Measurements from ENCODE around the gene HMGB3.

DNA sequence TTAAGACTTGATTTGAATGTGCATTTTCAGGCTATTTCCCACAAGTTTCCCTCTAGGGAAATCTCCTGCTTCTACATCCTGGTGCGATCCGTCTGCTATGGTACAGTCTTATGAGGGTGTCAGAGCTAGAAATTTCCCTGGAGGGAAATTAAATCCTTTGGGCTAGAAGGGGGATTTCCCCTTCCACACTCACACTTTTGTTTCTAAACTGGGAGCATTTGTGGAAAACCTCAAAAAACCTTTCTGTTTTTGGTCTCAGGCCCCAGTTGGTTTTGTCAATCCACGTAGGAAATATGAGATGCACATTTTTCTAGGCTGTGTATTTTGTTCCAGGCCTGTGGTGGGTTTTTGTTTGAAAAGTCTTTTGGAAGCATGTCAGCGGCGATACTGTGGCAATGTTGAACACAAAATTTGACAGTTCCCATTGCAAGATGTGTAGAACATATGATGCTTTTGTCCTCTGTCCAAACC, 17.8 kb downstream of the HMGB3 start:
- TF ChIP-seq, protein P1, sequence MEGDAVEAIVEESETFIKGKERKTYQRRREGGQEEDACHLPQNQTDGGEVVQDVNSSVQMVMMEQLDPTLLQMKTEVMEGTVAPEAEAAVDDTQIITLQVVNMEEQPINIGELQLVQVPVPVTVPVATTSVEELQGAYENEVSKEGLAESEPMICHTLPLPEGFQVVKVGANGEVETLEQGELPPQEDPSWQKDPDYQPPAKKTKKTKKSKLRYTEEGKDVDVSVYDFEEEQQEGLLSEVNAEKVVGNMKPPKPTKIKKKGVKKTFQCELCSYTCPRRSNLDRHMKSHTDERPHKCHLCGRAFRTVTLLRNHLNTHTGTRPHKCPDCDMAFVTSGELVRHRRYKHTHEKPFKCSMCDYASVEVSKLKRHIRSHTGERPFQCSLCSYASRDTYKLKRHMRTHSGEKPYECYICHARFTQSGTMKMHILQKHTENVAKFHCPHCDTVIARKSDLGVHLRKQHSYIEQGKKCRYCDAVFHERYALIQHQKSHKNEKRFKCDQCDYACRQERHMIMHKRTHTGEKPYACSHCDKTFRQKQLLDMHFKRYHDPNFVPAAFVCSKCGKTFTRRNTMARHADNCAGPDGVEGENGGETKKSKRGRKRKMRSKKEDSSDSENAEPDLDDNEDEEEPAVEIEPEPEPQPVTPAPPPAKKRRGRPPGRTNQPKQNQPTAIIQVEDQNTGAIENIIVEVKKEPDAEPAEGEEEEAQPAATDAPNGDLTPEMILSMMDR (IDR thresholded peaks at IDR 0.05; ENCODE audit: borderline replicate concordance, extremely low read depth, low read length, poor library complexity, severe bottlenecking), result no peak
- TF ChIP-seq EZH2 (IDR thresholded peaks at IDR 0.05; ENCODE audit: borderline replicate concordance, low read depth, low read length, severe bottlenecking), result no peak

Measured in DND-41 (cell line).